AG09319 (cell line): Measurements from ENCODE around the gene ZFP36.

Source experiments
- DNase-seq: peaks from one replicate; pipeline ENCODE4 v3.0.0-alpha.2; 2010; ENCODE audit warnings: low read depth; ENCODE audit errors: extremely low read depth
- CTCF ChIP-seq: IDR thresholded peaks from 2 replicates; pipeline ENCODE4 v1.5.1; 2011; ENCODE audit warnings: low read depth, mild to moderate bottlenecking, inconsistent platforms, low read length, moderate library complexity

Gene ZFP36

GRCh38 chr19:39379865-39380396, 26.7 kb upstream of the ZFP36 start:
- no peak for TF ChIP-seq CTCF
- no peak for DNase-seq

- TF ChIP-seq CTCF = no peak
- DNase-seq = no peak
Observed at GRCh38 chr19:39380521-39381502, 25.8 kb upstream of the ZFP36 start.

- no peak for TF ChIP-seq CTCF
- no peak for DNase-seq
Observed at GRCh38 chr19:39381910-39382611, 24.6 kb upstream of the ZFP36 start.

DNA sequence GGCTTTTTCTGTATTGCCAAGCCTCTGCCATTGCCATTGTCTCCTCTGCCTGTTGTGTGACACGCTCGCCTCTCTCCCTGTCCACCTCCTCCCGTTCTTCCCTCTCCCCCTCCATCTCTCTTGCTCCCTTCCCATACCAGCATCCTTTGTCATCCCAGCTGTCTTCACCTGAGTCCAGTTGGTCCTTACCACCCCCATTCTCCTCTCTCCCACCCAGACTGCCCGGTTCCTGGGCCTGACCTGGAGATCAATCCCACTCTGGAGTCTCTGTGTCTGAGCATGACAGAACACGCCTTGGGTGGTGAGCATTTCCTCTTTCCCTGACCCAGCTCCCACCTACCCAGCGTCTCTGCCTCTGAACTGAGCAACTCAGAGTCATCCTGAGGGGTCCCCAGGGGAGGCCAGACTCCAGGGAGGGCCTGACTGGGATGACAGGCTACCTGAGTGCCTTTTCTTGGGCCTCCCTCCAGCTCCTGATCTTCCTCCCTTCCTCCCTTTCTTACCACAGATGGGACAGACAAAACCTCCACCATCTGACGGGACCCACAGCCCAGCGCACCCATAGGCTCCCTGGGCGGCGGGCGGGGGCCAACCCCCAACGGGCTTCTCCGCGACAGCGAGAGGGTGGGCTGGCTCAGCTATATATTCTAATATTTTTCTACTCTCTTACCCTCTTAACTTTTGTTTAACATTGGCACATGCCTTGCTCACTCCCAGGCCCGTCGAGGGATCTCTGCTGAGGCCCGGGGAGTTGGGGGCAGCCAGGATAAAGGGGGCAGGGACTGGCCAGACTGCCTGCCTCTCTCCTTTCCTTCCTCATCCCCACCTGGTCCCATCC, 23.4 kb upstream of the ZFP36 start:
- no peak for DNase-seq
- no peak for TF ChIP-seq CTCF

GRCh38 chr19:39384839-39385568, 21.6 kb upstream of the ZFP36 start:
- TF ChIP-seq CTCF = no peak
- DNase-seq = no peak

DNA sequence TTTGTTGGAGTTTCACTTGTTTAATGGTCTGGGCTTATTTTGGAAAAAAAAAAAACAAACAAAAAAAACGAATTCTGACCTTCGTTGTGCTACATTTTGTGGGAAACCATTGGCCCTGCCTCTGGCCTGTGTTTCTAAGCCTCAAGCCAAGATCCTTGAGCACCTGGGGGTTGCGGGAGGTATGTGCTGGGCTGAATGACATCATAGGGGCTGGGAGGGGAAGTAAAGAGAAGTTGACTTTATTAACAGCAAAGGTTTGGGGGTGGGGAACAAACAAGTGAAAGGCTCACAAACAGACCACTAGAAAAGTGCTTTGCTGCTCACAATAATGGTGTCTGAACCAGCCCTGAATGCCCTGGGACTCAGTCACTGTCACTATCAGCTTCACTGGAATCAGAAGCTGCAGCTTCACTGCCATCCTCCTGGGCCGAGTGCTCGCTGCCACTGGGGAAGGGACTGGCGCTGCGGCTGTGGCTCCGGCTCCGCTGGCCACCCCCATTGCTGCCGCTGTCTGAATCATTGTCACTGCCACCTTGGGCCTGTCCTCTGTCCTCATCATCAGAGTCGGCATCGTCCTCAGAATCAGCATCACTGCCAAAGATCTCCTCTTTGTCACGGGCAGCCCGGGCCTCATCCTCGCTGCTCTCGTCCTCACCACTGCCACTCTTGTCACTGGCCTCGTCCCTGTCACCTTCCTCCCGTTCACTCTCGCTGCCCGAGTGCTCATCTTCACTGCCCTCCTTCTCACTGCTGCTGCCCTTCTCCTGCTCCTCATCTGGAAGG, 20.8 kb upstream of the ZFP36 start:
- TF ChIP-seq CTCF = no peak
- DNase-seq = no peak
